ENCODE results near the gene VGLL3.
"Not testable (repeated sequence)": the region's sequence is repeated elsewhere in the genome, so short reads cannot be mapped to it uniquely, and the experiment has no call there.

Gene VGLL3

GRCh38 chr3:87017370-87017769 lies 26.4 kb upstream of the VGLL3 start:
- WGBS (ENCODE audit: insufficient coverage) = 90% methylated on average over 6 of the region's 6 CpGs
- H3K27me3 ChIP-seq (replicated peaks in 2 of 5; ENCODE audit: control insufficient read depth in 4 of 5, insufficient read depth in 5 of 5, low read length in 4 of 5); CTCF ChIA-PET; H3K9me3 ChIP-seq (ENCODE audit: control extremely low read depth in 1 of 5, control insufficient read depth in 4 of 5, insufficient read depth in 2 of 5, low read depth in 1 of 5, low read length in 4 of 5); H3K36me3 ChIP-seq (ENCODE audit: control insufficient read depth in 4 of 4, insufficient read depth in 4 of 4, low read length in 3 of 4); DNase-seq; POLR2A ChIA-PET; H3K4me3 ChIP-seq (ENCODE audit: control insufficient read depth in 1 of 7, extremely low read depth in 1 of 7, insufficient read depth in 4 of 7, low read depth in 2 of 7, low read length in 6 of 7); H3K4me1 ChIP-seq (ENCODE audit: control extremely low read depth in 1 of 4, control insufficient read depth in 4 of 4, insufficient read depth in 4 of 4, low read length in 3 of 4); H3K27ac ChIP-seq (ENCODE audit: insufficient read depth in 1 of 2, low read depth in 1 of 2, low read length in 2 of 2, poor library complexity in 1 of 2, severe bottlenecking in 2 of 2): not testable (repeated sequence)

- no peaks in the 10 kb centered on the region for H3K4me1 ChIP-seq (ENCODE audit: control extremely low read depth in 1 of 4, control insufficient read depth in 4 of 4, insufficient read depth in 4 of 4, low read length in 3 of 4)
- H3K36me3 ChIP-seq (ENCODE audit: control insufficient read depth in 4 of 4, insufficient read depth in 4 of 4, low read length in 3 of 4) = no peaks in the 10 kb centered on the region
- H3K4me3 ChIP-seq (ENCODE audit: control insufficient read depth in 1 of 7, extremely low read depth in 1 of 7, insufficient read depth in 4 of 7, low read depth in 2 of 7, low read length in 6 of 7) = no peak overlapping the region
- no peak overlapping the region for H3K27ac ChIP-seq (ENCODE audit: insufficient read depth in 1 of 2, low read depth in 1 of 2, low read length in 2 of 2, poor library complexity in 1 of 2, severe bottlenecking in 2 of 2)
- ChIA-PET POLR2A (no interaction called here), CTCF (interaction anchor here (0.6 to 1.3 kb wide), 2 partner anchors 54 to 158 kb away, joined by 3 to 6 read pairs; no protein-coding TSS in a partner anchor)
- no peaks in the 10 kb centered on the region for H3K9me3 ChIP-seq (ENCODE audit: control extremely low read depth in 1 of 5, control insufficient read depth in 4 of 5, insufficient read depth in 2 of 5, low read depth in 1 of 5, low read length in 4 of 5)
- WGBS (ENCODE audit: insufficient coverage) = no CpG with 5 or more reads among the region's 2 CpGs
- H3K27me3 ChIP-seq (replicated peaks in 2 of 5; ENCODE audit: control insufficient read depth in 4 of 5, insufficient read depth in 5 of 5, low read length in 4 of 5) = peaks cover 0 to 2% (median 0%) of the 10 kb centered on the region in 5 experiments
- no peak for DNase-seq
Observed at GRCh38 chr3:87009271-87009670, 18.3 kb upstream of the VGLL3 start.

DNA sequence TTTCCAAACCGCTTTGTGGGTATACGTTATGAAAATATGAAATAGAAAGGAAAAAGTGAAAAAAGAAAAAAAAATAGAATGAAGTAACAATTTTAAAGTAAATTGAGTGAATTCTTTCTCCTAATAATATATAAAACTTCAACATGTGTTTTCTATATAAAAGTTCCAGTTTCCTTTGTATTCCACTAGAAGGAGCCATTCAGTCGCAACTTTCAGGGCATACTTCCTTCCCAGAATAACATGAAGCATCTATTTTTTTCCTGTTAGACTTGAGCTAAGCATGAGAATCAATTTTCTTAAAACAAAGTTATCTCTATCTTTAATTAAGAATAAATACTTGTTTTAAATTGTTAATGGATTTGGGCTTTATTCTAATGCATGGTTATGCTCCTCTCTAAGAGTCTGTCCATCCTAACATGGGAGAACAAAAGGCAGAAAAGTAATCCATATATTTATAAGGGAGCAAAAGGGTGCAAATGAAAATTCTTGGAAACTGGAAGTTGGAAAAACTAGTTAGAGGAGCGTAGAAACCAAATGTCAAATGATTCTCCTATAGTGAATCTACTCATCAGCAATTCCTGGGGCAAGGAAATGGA lies 16.0 kb upstream of the VGLL3 start:
- ChIA-PET POLR2A (no interaction called here), CTCF (interaction anchor here (1.1 to 2.1 kb wide), 4 partner anchors 75 to 161 kb away, joined by 3 to 7 read pairs (median 3); no protein-coding TSS in a partner anchor)
- no peaks in the 10 kb centered on the region for H3K36me3 ChIP-seq (ENCODE audit: control insufficient read depth in 4 of 4, insufficient read depth in 4 of 4, low read length in 3 of 4)
- no CpG with 5 or more reads among the region's 4 CpGs for WGBS (ENCODE audit: insufficient coverage)
- no peak overlapping the region for H3K4me3 ChIP-seq (ENCODE audit: control insufficient read depth in 1 of 7, extremely low read depth in 1 of 7, insufficient read depth in 4 of 7, low read depth in 2 of 7, low read length in 6 of 7)
- H3K9me3 ChIP-seq (ENCODE audit: control extremely low read depth in 1 of 5, control insufficient read depth in 4 of 5, insufficient read depth in 2 of 5, low read depth in 1 of 5, low read length in 4 of 5) = no peaks in the 10 kb centered on the region
- peaks cover 0 to 3% (median 2%) of the 10 kb centered on the region in 5 experiments for H3K27me3 ChIP-seq (replicated peaks in 2 of 5; ENCODE audit: control insufficient read depth in 4 of 5, insufficient read depth in 5 of 5, low read length in 4 of 5)
- no peak overlapping the region for H3K27ac ChIP-seq (ENCODE audit: insufficient read depth in 1 of 2, low read depth in 1 of 2, low read length in 2 of 2, poor library complexity in 1 of 2, severe bottlenecking in 2 of 2)
- peak in 2 of 3 donors; percentile 38 for DNase-seq
- H3K4me1 ChIP-seq (ENCODE audit: control extremely low read depth in 1 of 4, control insufficient read depth in 4 of 4, insufficient read depth in 4 of 4, low read length in 3 of 4) = no peaks in the 10 kb centered on the region

GRCh38 chr3:87004883-87005282 lies 13.9 kb upstream of the VGLL3 start:
- H3K36me3 ChIP-seq (ENCODE audit: control insufficient read depth in 4 of 4, insufficient read depth in 4 of 4, low read length in 3 of 4) = no peaks in the 10 kb centered on the region
- WGBS (ENCODE audit: insufficient coverage) = no CpG with 5 or more reads among the region's 2 CpGs
- peaks cover 0 to 3% (median 3%) of the 10 kb centered on the region in 5 experiments for H3K27me3 ChIP-seq (replicated peaks in 2 of 5; ENCODE audit: control insufficient read depth in 4 of 5, insufficient read depth in 5 of 5, low read length in 4 of 5)
- no peaks in the 10 kb centered on the region for H3K9me3 ChIP-seq (ENCODE audit: control extremely low read depth in 1 of 5, control insufficient read depth in 4 of 5, insufficient read depth in 2 of 5, low read depth in 1 of 5, low read length in 4 of 5)
- H3K4me3 ChIP-seq (ENCODE audit: control insufficient read depth in 1 of 7, extremely low read depth in 1 of 7, insufficient read depth in 4 of 7, low read depth in 2 of 7, low read length in 6 of 7) = no peak overlapping the region
- CTCF ChIA-PET = interaction anchor here (1.4 kb wide), 1 partner anchor 163 kb away, joined by 4 read pairs; no protein-coding TSS in a partner anchor
- no peak overlapping the region for H3K27ac ChIP-seq (ENCODE audit: insufficient read depth in 1 of 2, low read depth in 1 of 2, low read length in 2 of 2, poor library complexity in 1 of 2, severe bottlenecking in 2 of 2)
- no peak for DNase-seq
- POLR2A ChIA-PET = no interaction called here
- H3K4me1 ChIP-seq (ENCODE audit: control extremely low read depth in 1 of 4, control insufficient read depth in 4 of 4, insufficient read depth in 4 of 4, low read length in 3 of 4) = no peaks in the 10 kb centered on the region

GRCh38 chr3:87002346-87002745 lies 11.4 kb upstream of the VGLL3 start:
- POLR2A ChIA-PET = no interaction called here
- 95% methylated on average over 3 of the region's 4 CpGs for WGBS (ENCODE audit: insufficient coverage)

DNA sequence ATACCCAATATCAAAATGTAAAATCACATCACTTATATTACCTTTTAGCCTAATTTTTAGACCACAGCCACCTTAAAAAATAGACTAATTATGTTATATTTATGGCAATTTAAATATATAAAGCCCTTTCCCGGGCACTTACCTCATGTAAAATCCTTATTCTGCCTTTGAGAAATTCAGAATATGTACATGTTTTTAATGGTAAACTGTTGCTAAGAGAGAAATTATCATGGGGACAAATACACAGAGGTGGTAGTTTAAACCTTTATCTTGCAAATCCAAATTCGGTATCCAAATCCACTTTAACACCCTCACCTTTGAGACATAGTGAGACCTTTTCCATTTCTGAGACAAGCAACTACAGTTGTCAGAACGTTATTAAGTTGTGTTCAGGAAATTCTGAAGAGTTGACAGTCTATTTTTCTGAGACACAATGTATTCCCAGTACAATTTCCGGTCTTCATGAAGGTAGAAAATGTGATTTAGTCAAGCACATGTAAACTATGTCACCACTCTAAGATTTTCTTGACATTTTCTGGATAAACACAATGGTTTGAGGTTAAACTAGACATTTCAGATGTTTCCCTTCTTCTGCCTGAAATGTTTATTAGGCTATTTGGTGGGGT lies 10.6 kb upstream of the VGLL3 start:
- ChIA-PET CTCF (no interaction called here), POLR2A (no interaction called here)
- Histone ChIP-seq H3K4me3 (ENCODE audit: control insufficient read depth in 1 of 7, extremely low read depth in 1 of 7, insufficient read depth in 4 of 7, low read depth in 2 of 7, low read length in 6 of 7) (no peak overlapping the region), H3K4me1 (ENCODE audit: control extremely low read depth in 1 of 4, control insufficient read depth in 4 of 4, insufficient read depth in 4 of 4, low read length in 3 of 4) (no peaks in the 10 kb centered on the region), H3K36me3 (ENCODE audit: control insufficient read depth in 4 of 4, insufficient read depth in 4 of 4, low read length in 3 of 4) (no peaks in the 10 kb centered on the region), H3K9me3 (ENCODE audit: control extremely low read depth in 1 of 5, control insufficient read depth in 4 of 5, insufficient read depth in 2 of 5, low read depth in 1 of 5, low read length in 4 of 5) (no peaks in the 10 kb centered on the region), H3K27ac (ENCODE audit: insufficient read depth in 1 of 2, low read depth in 1 of 2, low read length in 2 of 2, poor library complexity in 1 of 2, severe bottlenecking in 2 of 2) (no peak overlapping the region), H3K27me3 (replicated peaks in 2 of 5; ENCODE audit: control insufficient read depth in 4 of 5, insufficient read depth in 5 of 5, low read length in 4 of 5) (peaks cover 0 to 3% (median 3%) of the 10 kb centered on the region in 5 experiments)
- no peak for DNase-seq
- 67% methylated on average over 2 of the region's 4 CpGs for WGBS (ENCODE audit: insufficient coverage)

More at GRCh38 chr3:87002346-87002745, 11.4 kb upstream of the VGLL3 start:
- Histone ChIP-seq H3K27me3 (replicated peaks in 2 of 5; ENCODE audit: control insufficient read depth in 4 of 5, insufficient read depth in 5 of 5, low read length in 4 of 5) (peaks cover 0 to 3% (median 3%) of the 10 kb centered on the region in 5 experiments), H3K27ac (ENCODE audit: insufficient read depth in 1 of 2, low read depth in 1 of 2, low read length in 2 of 2, poor library complexity in 1 of 2, severe bottlenecking in 2 of 2) (no peak overlapping the region), H3K9me3 (ENCODE audit: control extremely low read depth in 1 of 5, control insufficient read depth in 4 of 5, insufficient read depth in 2 of 5, low read depth in 1 of 5, low read length in 4 of 5) (no peaks in the 10 kb centered on the region), H3K36me3 (ENCODE audit: control insufficient read depth in 4 of 4, insufficient read depth in 4 of 4, low read length in 3 of 4) (no peaks in the 10 kb centered on the region), H3K4me3 (ENCODE audit: control insufficient read depth in 1 of 7, extremely low read depth in 1 of 7, insufficient read depth in 4 of 7, low read depth in 2 of 7, low read length in 6 of 7) (no peak overlapping the region), H3K4me1 (ENCODE audit: control extremely low read depth in 1 of 4, control insufficient read depth in 4 of 4, insufficient read depth in 4 of 4, low read length in 3 of 4) (no peaks in the 10 kb centered on the region)
- CTCF ChIA-PET = no interaction called here
- no peak for DNase-seq

- Histone ChIP-seq H3K4me1 (ENCODE audit: control extremely low read depth in 1 of 4, control insufficient read depth in 4 of 4, insufficient read depth in 4 of 4, low read length in 3 of 4) (no peaks in the 10 kb centered on the region), H3K27ac (ENCODE audit: insufficient read depth in 1 of 2, low read depth in 1 of 2, low read length in 2 of 2, poor library complexity in 1 of 2, severe bottlenecking in 2 of 2) (no peak overlapping the region), H3K4me3 (ENCODE audit: control insufficient read depth in 1 of 7, extremely low read depth in 1 of 7, insufficient read depth in 4 of 7, low read depth in 2 of 7, low read length in 6 of 7) (no peak overlapping the region), H3K9me3 (ENCODE audit: control extremely low read depth in 1 of 5, control insufficient read depth in 4 of 5, insufficient read depth in 2 of 5, low read depth in 1 of 5, low read length in 4 of 5) (no peaks in the 10 kb centered on the region), H3K36me3 (ENCODE audit: control insufficient read depth in 4 of 4, insufficient read depth in 4 of 4, low read length in 3 of 4) (no peaks in the 10 kb centered on the region), H3K27me3 (replicated peaks in 2 of 5; ENCODE audit: control insufficient read depth in 4 of 5, insufficient read depth in 5 of 5, low read length in 4 of 5) (peaks cover 0 to 3% (median 3%) of the 10 kb centered on the region in 5 experiments)
- POLR2A ChIA-PET = no interaction called here
- DNase-seq = no peak
- CTCF ChIA-PET = no interaction called here
- WGBS (ENCODE audit: insufficient coverage) = 95% methylated on average over 2 of the region's 4 CpGs
Observed at GRCh38 chr3:87000940-87001339, 10.0 kb upstream of the VGLL3 start.
